Neural crest cell (in vitro differentiated cells): ENCODE data around the gene CALML6. TPM values are rescaled to one million over a fixed set of nuclear protein-coding genes. Genes with fewer than 3 reads are reported as not detected.

Source experiments
- DNase-seq: peaks from one replicate; pipeline ENCODE4 v3.0.0; 2021; ENCODE audit warnings: low read depth, mixed read lengths, low spot score
- H3K27ac Mint-ChIP-seq: one replicate; pipeline ENCODE4 v1.8.0; 2021; ENCODE audit warnings: mild to moderate bottlenecking, mixed read lengths; ENCODE audit not compliant: unreplicated experiment
- H3K27me3 Mint-ChIP-seq: 2 replicates; pipeline ENCODE4 v1.8.0; 2021; ENCODE audit warnings: low read depth, mild to moderate bottlenecking, mixed read lengths
- H3K36me3 Mint-ChIP-seq: 2 replicates; pipeline ENCODE4 v1.8.0; 2021; ENCODE audit warnings: low read depth, mild to moderate bottlenecking, mixed read lengths
- H3K4me1 Mint-ChIP-seq: 2 replicates; pipeline ENCODE4 v1.8.0; 2021; ENCODE audit warnings: mixed read lengths
- H3K4me3 Mint-ChIP-seq: one replicate; pipeline ENCODE4 v1.8.0; 2021; ENCODE audit warnings: mild to moderate bottlenecking, mixed read lengths
- H3K9me3 Mint-ChIP-seq: 2 replicates; pipeline ENCODE4 v1.8.0; 2021; ENCODE audit warnings: mixed read lengths
- total RNA-seq: library from RNA; stranded (reverse); gene quantifications from 2 replicates; pipeline ENCODE4 v1.2.1, GENCODE V29; 2021
- TF ChIP-seq, protein P1 (sequence below): fragments of 200-600 bp; sonication (generic); conservative IDR thresholded peaks from 2 replicates; pipeline ENCODE4 v1.5.0; 2021; ENCODE audit warnings: antibody characterized with exemption, mild to moderate bottlenecking

Gene CALML6
- total RNA-seq, 1 donor from 2014 or later: 0.63 TPM

GRCh38 chr1:1939296-1940122 lies 24.4 kb downstream of the CALML6 start:
- Mint-ChIP-seq H3K27me3 (peaks cover 7% of the 10 kb centered on the region), H3K36me3 (no peaks in the 10 kb centered on the region), H3K4me3 (no peak overlapping the region), H3K9me3 (no peaks in the 10 kb centered on the region), H3K4me1 (peaks cover 9% of the 10 kb centered on the region), H3K27ac (no peak overlapping the region)
- TF ChIP-seq, protein P1, sequence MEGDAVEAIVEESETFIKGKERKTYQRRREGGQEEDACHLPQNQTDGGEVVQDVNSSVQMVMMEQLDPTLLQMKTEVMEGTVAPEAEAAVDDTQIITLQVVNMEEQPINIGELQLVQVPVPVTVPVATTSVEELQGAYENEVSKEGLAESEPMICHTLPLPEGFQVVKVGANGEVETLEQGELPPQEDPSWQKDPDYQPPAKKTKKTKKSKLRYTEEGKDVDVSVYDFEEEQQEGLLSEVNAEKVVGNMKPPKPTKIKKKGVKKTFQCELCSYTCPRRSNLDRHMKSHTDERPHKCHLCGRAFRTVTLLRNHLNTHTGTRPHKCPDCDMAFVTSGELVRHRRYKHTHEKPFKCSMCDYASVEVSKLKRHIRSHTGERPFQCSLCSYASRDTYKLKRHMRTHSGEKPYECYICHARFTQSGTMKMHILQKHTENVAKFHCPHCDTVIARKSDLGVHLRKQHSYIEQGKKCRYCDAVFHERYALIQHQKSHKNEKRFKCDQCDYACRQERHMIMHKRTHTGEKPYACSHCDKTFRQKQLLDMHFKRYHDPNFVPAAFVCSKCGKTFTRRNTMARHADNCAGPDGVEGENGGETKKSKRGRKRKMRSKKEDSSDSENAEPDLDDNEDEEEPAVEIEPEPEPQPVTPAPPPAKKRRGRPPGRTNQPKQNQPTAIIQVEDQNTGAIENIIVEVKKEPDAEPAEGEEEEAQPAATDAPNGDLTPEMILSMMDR: no peak
- no peak for DNase-seq

GRCh38 chr1:1940123-1940425 lies 25.0 kb downstream of the CALML6 start:
- TF ChIP-seq, protein P1: no peak
- H3K4me3 Mint-ChIP-seq: no peak overlapping the region
- no peaks in the 10 kb centered on the region for H3K36me3 Mint-ChIP-seq
- no peak for DNase-seq
- no peaks in the 10 kb centered on the region for H3K9me3 Mint-ChIP-seq
- no peak overlapping the region for H3K27ac Mint-ChIP-seq
- H3K4me1 Mint-ChIP-seq: peaks cover 9% of the 10 kb centered on the region
- H3K27me3 Mint-ChIP-seq: peaks cover 7% of the 10 kb centered on the region

DNA sequence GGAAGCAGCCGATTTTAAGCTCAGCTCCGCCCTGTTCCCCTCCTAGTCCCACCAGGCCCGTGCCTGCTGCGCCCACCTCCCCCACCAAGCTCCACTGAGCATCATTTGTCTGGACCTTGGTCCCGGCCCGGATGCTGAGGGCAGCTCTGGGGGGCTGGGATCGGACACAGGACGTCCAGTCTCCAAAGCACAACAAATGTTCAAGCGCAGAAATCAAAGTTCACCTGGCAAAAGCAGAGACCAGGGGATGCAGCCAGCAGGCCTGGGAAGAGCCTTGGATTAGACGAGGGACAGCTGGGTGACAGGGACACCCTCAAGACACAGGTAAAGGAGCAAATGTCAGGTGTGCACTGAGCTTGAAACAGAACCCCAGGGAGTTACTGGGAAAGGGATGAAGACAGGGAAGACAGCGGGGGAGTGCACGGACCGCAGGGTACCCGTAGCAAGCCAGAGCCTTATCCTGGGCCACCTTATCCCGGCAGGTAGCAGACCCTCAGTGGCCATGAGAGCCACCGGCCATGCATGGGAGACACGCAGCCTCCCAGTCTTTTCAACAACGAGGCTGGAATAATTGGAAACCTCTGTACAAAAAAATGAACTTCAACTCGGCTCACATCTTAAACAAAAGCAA lies 26.3 kb downstream of the CALML6 start:
- Mint-ChIP-seq H3K36me3 (no peaks in the 10 kb centered on the region), H3K4me1 (peaks cover 9% of the 10 kb centered on the region), H3K4me3 (no peak overlapping the region), H3K27me3 (peaks cover 2% of the 10 kb centered on the region), H3K9me3 (no peaks in the 10 kb centered on the region), H3K27ac (no peak overlapping the region)
- TF ChIP-seq, protein P1: no peak
- no peak for DNase-seq

- Mint-ChIP-seq H3K36me3 (no peaks in the 10 kb centered on the region), H3K27ac (no peak overlapping the region), H3K4me3 (no peak overlapping the region), H3K9me3 (no peaks in the 10 kb centered on the region), H3K27me3 (peaks cover 2% of the 10 kb centered on the region), H3K4me1 (peaks cover 9% of the 10 kb centered on the region)
- TF ChIP-seq, protein P1: no peak
- DNase-seq: no peak
These were observed 27.1 kb downstream of the CALML6 start for GRCh38 chr1:1941868-1942752.

- DNase-seq: no peak
- TF ChIP-seq, protein P1: no peak
- H3K4me3 Mint-ChIP-seq: no peak overlapping the region
- H3K4me1 Mint-ChIP-seq: peaks cover 9% of the 10 kb centered on the region
- no peak overlapping the region for H3K27ac Mint-ChIP-seq
- no peaks in the 10 kb centered on the region for H3K9me3 Mint-ChIP-seq
- H3K36me3 Mint-ChIP-seq: no peaks in the 10 kb centered on the region
- H3K27me3 Mint-ChIP-seq: peaks cover 2% of the 10 kb centered on the region
These were observed 27.9 kb downstream of the CALML6 start for GRCh38 chr1:1942753-1943656.
